Body of pancreas (tissue), 4 donors: ENCODE results near the gene ZMYND15. TPM values are rescaled to one million over a fixed set of nuclear protein-coding genes. Genes with fewer than 3 reads are reported as not detected.

ENCODE experiments used
- ATAC-seq: fragments of 150-250 bp; one replicate; pipeline ENCODE4 v1.9.1; 2016
- DNase-seq, 4 donors: peaks; one replicate each; pipeline ENCODE4 v3.0.0-alpha.2; 2019
- H3K27ac ChIP-seq, 4 donors: fragments of 200-600 bp; sonication (generic); 1 replicate in 3 of 4; 2 replicates in 1 of 4; pipeline versions ENCODE4 v1.5.1 to v1.6.1; 2016 to 2019; ENCODE audit warnings: mild to moderate bottlenecking in 1 of 4, mixed read lengths in 1 of 4, moderate library complexity in 1 of 4
- H3K27me3 ChIP-seq, 2 donors: fragments of 200-600 bp; sonication (generic); one replicate each; pipeline ENCODE4 v1.6.0; 2016; ENCODE audit warnings: mild to moderate bottlenecking in 1 of 2
- H3K36me3 ChIP-seq, 2 donors: fragments of 200-600 bp; sonication (generic); replicated peaks in 1 of 2; 2 replicates each; pipeline ENCODE4 v1.5.1; 2016; ENCODE audit warnings: low read depth in 2 of 2; ENCODE audit not compliant: insufficient read depth in 1 of 2
- H3K4me1 ChIP-seq: fragments of 200-600 bp; sonication (generic); one replicate; pipeline ENCODE4 v1.6.0; 2016
- H3K4me3 ChIP-seq, 2 donors: fragments of 200-600 bp; sonication (generic); 1 replicate in 1 of 2; 2 replicates in 1 of 2; pipeline ENCODE4 v1.5.1; 2016 to 2019
- H3K9me3 ChIP-seq, 3 donors: fragments of 200-600 bp; sonication (generic); 1 replicate in 2 of 3; 2 replicates in 1 of 3; pipeline ENCODE4 v1.5.1; 2016
- POLR2A ChIP-seq, 3 donors: fragments of 450-650 bp; IDR thresholded peaks; one replicate each; pipeline ENCODE4 v1.6.1; 2016; ENCODE audit warnings: antibody characterized with exemption in 3 of 3, mild to moderate bottlenecking in 2 of 3
- WGBS, 2 donors: methylation state at CpG; one replicate each; pipeline ENCODE4 v1.1.5; 2017; 5-methylcytosine and 5-hydroxymethylcytosine counted together
- intact Hi-C: fragments of 100-400 bp; cut with DNase I; formaldehyde crosslinking; loops from one replicate; pipeline ENCODE4 v1.15.1; 2023
- total RNA-seq, 2 donors: library from RNA; depleted of rRNA; stranded (reverse); fragments of >200 nt; gene quantifications; one replicate each; pipeline ENCODE4 v1.1.0, GENCODE V29; 2016
- TF ChIP-seq, protein P1 (sequence below), 7 experiments: fragments of 450-650 bp in 4 of 7; fragments of 200-600 bp in 3 of 7; sonication (generic) in 3 of 7; IDR thresholded peaks; one replicate each; pipeline ENCODE4 v1.5.1; 2016 to 2019; ENCODE audit warnings: antibody characterized with exemption in 7 of 7

The ZMYND15 gene
- total RNA-seq, 2 donors from 2014 or later = 0.52 to 2.3 TPM

GRCh38 chr17:4772235-4772613, 32.6 kb downstream of the ZMYND15 start:
- intact Hi-C loops = no loop called here
- H3K9me3 ChIP-seq = no peaks in the 10 kb centered on the region
- peak; percentile 18 for ATAC-seq
- H3K27me3 ChIP-seq = no peaks in the 10 kb centered on the region
- no peak for DNase-seq
- 67 to 85% methylated on average over 10 of the region's 10 CpGs for WGBS, 2 donors
- H3K4me3 ChIP-seq = no peak overlapping the region
- H3K4me1 ChIP-seq = peaks cover 7% of the 10 kb centered on the region
- no peaks in the 10 kb centered on the region for H3K36me3 ChIP-seq
- no peak overlapping the region for H3K27ac ChIP-seq
- TF ChIP-seq, protein P1, sequence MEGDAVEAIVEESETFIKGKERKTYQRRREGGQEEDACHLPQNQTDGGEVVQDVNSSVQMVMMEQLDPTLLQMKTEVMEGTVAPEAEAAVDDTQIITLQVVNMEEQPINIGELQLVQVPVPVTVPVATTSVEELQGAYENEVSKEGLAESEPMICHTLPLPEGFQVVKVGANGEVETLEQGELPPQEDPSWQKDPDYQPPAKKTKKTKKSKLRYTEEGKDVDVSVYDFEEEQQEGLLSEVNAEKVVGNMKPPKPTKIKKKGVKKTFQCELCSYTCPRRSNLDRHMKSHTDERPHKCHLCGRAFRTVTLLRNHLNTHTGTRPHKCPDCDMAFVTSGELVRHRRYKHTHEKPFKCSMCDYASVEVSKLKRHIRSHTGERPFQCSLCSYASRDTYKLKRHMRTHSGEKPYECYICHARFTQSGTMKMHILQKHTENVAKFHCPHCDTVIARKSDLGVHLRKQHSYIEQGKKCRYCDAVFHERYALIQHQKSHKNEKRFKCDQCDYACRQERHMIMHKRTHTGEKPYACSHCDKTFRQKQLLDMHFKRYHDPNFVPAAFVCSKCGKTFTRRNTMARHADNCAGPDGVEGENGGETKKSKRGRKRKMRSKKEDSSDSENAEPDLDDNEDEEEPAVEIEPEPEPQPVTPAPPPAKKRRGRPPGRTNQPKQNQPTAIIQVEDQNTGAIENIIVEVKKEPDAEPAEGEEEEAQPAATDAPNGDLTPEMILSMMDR (IDR thresholded peaks at IDR 0.05) = no peak
- TF ChIP-seq POLR2A (IDR thresholded peaks at IDR 0.05) = no peak

- no peak overlapping the region for H3K4me3 ChIP-seq
- intact Hi-C loops = no loop called here
- H3K4me1 ChIP-seq = no peaks in the 10 kb centered on the region
- no peak for ATAC-seq
- peaks cover 0 to 9% of the 10 kb centered on the region in 2 donors for H3K27me3 ChIP-seq
- H3K36me3 ChIP-seq = no peaks in the 10 kb centered on the region
- 64 to 66% methylated on average over 9 of the region's 9 CpGs for WGBS, 2 donors
- H3K9me3 ChIP-seq = no peaks in the 10 kb centered on the region
- no peak for DNase-seq
- H3K27ac ChIP-seq = no peak overlapping the region
- no peak for TF ChIP-seq POLR2A (IDR thresholded peaks at IDR 0.05)
- TF ChIP-seq, protein P1 (IDR thresholded peaks at IDR 0.05) = no peak
Measured at GRCh38 chr17:4777969-4778760, 38.5 kb downstream of the ZMYND15 start.

DNA sequence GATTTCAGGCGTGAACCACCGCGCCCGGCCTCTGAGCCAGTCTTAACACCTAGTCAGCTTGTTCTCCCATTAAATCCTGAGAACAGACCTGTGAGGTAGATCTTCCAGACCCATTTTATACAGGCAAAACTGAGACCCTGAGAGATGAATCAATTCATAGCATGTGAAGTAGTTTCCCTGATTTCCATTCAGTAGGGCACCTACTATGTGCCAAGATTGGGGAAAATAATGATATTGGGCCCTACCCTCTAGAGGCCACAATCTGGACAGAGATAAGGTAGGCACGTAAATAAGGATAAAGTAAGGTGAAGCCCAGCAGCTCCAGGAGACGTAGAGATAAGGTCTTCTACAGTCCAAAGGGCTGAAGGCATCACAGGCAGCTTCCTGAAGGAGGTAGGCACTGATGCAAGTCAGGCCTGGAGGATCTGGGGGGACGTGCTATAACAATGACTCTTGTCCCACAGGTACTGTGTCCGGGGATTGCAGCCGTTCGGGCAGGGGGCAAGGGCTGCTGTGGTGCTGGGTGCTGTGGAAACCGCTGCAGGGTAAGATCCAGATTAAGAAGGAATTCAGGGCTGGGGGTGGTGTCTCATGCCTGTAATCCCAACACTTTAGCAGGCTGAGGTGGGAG, 40.8 kb downstream of the ZMYND15 start:
- intact Hi-C loops = no loop called here
- H3K27me3 ChIP-seq = peaks cover 0 to 13% of the 10 kb centered on the region in 2 donors
- 64 to 68% methylated on average over 11 of the region's 11 CpGs for WGBS, 2 donors

DNA sequence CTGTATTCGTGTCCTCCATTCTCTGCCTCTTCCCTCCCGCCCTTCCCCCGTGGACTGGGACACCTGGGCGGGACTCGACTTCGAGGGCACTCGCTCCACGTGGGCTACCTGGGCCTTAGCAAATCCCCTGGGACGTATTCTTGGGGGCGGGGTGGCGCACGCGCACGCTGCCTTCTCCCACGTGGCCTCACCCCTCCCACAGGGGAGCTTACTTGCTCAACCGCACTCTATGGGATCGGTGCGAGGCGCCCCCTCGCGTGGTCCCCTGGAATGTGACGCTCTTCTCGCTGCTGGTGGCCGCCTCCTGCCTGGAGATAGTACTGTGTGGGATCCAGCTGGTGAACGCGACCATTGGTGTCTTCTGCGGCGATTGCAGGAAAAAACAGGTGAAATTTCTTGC, 43.0 kb downstream of the ZMYND15 start:
- intact Hi-C loops = no loop called here
- DNase-seq (peak in 1 of 4 donors; percentile 27), ATAC-seq (no peak)
- TF ChIP-seq, protein P1 (IDR thresholded peaks at IDR 0.05) = peak in 1 of 7 experiments; percentile 13
- TF ChIP-seq POLR2A (IDR thresholded peaks at IDR 0.05) = no peak
- peaks cover 25% of the 10 kb centered on the region for H3K4me1 ChIP-seq
- H3K4me3 ChIP-seq = no peak overlapping the region
- no peaks in the 10 kb centered on the region for H3K36me3 ChIP-seq
- H3K27ac ChIP-seq = no peak overlapping the region
- no peaks in the 10 kb centered on the region for H3K9me3 ChIP-seq
- 25 to 30% methylated on average over 20 to 26 of the region's 28 CpGs for WGBS, 2 donors
- peaks cover 0 to 21% of the 10 kb centered on the region in 2 donors for H3K27me3 ChIP-seq

More for the DNA sequence above, 40.8 kb downstream of the ZMYND15 start:
- no peak for ATAC-seq
- Histone ChIP-seq H3K9me3 (no peaks in the 10 kb centered on the region), H3K4me1 (peaks cover 4% of the 10 kb centered on the region), H3K27ac (no peak overlapping the region), H3K4me3 (no peak overlapping the region), H3K36me3 (no peaks in the 10 kb centered on the region)
- TF ChIP-seq, protein P1 (IDR thresholded peaks at IDR 0.05) = no peak
- TF ChIP-seq POLR2A (IDR thresholded peaks at IDR 0.05) = no peak
- DNase-seq = no peak
